Ovary (tissue), 3 donors: ENCODE measurements around the gene ADGRV1.

ENCODE experiments used
- EP300 ChIP-seq: sonication (generic); formaldehyde crosslinking; IDR thresholded peaks from one replicate; pipeline ENCODE4 v1.6.1; 2017; ENCODE audit warnings: antibody characterized with exemption
- POLR2A ChIP-seq: fragments of 450-650 bp; IDR thresholded peaks from one replicate; pipeline ENCODE4 v1.6.1; 2017; ENCODE audit warnings: antibody characterized with exemption, mild to moderate bottlenecking, moderate library complexity
- TF ChIP-seq, protein P1 (sequence below), 3 donors: fragments of 450-650 bp in 2 of 3; fragments of 200-600 bp in 1 of 3; IDR thresholded peaks; one replicate each; pipeline versions ENCODE4 v1.5.1 to v1.8.0; 2016 to 2022; ENCODE audit warnings: antibody characterized with exemption in 3 of 3, mild to moderate bottlenecking in 1 of 3
- donor health status: DM: no; HTN: no; CAD: no.

DNA sequence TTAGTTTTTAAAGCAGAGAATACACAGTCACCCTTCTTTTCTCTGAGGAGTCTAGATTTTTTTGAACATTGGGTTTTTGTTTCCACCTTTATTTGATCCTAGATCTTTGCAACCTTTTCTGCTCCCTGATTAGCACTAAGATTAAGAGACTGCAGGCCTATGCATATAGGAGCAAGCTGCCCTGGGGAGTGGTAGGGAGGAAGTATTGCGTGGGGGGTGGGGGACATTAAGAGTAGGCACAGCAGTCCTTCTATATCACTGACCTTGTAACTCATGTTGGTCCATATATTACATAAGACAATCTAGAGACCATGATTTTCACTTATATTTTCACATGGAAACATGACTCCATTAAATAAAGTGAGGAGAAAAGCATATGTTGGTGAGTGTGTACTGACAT is 149.1 kb downstream of the ADGRV1 start:
- TF ChIP-seq, protein P1, sequence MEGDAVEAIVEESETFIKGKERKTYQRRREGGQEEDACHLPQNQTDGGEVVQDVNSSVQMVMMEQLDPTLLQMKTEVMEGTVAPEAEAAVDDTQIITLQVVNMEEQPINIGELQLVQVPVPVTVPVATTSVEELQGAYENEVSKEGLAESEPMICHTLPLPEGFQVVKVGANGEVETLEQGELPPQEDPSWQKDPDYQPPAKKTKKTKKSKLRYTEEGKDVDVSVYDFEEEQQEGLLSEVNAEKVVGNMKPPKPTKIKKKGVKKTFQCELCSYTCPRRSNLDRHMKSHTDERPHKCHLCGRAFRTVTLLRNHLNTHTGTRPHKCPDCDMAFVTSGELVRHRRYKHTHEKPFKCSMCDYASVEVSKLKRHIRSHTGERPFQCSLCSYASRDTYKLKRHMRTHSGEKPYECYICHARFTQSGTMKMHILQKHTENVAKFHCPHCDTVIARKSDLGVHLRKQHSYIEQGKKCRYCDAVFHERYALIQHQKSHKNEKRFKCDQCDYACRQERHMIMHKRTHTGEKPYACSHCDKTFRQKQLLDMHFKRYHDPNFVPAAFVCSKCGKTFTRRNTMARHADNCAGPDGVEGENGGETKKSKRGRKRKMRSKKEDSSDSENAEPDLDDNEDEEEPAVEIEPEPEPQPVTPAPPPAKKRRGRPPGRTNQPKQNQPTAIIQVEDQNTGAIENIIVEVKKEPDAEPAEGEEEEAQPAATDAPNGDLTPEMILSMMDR (IDR thresholded peaks at IDR 0.05): no peak
- TF ChIP-seq POLR2A (no peak), EP300 (no peak)
